ENCODE measurements around the gene HOXA2.

The HOXA2 gene

GRCh38 chr7:27102581-27103442, at the start of gene HOXA2:
Gene HOXA2, minus strand, starts transcription at chr7:27102683. Its CDS starts 183 bp downstream, at chr7:27102500.
- DNase-seq (ENCODE audit: low read depth in 2 of 2): no peak

- DNase-seq (ENCODE audit: low read depth in 2 of 2): no peak
Measured at GRCh38 chr7:27151341-27151930, 49.0 kb upstream of the HOXA2 start.

- peak; percentile 29 to 45 for DNase-seq (ENCODE audit: low read depth in 2 of 2)
Measured at GRCh38 chr7:27150568-27151340, 48.3 kb upstream of the HOXA2 start.

GRCh38 chr7:27149842-27150567, 47.5 kb upstream of the HOXA2 start:
- no peak for DNase-seq (ENCODE audit: low read depth in 2 of 2)

GRCh38 chr7:27148756-27149641, 46.5 kb upstream of the HOXA2 start:
- DNase-seq (ENCODE audit: low read depth in 2 of 2): no peak

GRCh38 chr7:27148031-27148755, 45.7 kb upstream of the HOXA2 start:
- no peak for DNase-seq (ENCODE audit: low read depth in 2 of 2)

- DNase-seq (ENCODE audit: low read depth in 2 of 2): no peak
Measured at GRCh38 chr7:27147199-27148030, 44.9 kb upstream of the HOXA2 start, which contains the start of gene HOXA6. Gene HOXA6, minus strand, starts transcription at chr7:27147774. Its CDS starts 25 bp downstream, at chr7:27147749.

GRCh38 chr7:27146491-27147198, 44.2 kb upstream of the HOXA2 start:
- DNase-seq (ENCODE audit: low read depth in 2 of 2): no peak

GRCh38 chr7:27145914-27146412, 43.5 kb upstream of the HOXA2 start:
- no peak for DNase-seq (ENCODE audit: low read depth in 2 of 2)

GRCh38 chr7:27145165-27145913, 42.9 kb upstream of the HOXA2 start:
- no peak for DNase-seq (ENCODE audit: low read depth in 2 of 2)

- no peak for DNase-seq (ENCODE audit: low read depth in 2 of 2)
Measured at GRCh38 chr7:27144781-27145164, 42.3 kb upstream of the HOXA2 start.

GRCh38 chr7:27143950-27144780, 41.7 kb upstream of the HOXA2 start:
- DNase-seq (ENCODE audit: low read depth in 2 of 2): no peak

GRCh38 chr7:27143023-27143949, 40.8 kb upstream of the HOXA2 start, which contains the start of gene HOXA5:
Gene HOXA5, minus strand, starts transcription at chr7:27143681. Its CDS starts 74 bp downstream, at chr7:27143607.
- no peak for DNase-seq (ENCODE audit: low read depth in 2 of 2)

- no peak for DNase-seq (ENCODE audit: low read depth in 2 of 2)
Measured at GRCh38 chr7:27142580-27143022, 40.1 kb upstream of the HOXA2 start.

- DNase-seq (ENCODE audit: low read depth in 2 of 2): no peak
Measured at GRCh38 chr7:27141923-27142579, 39.6 kb upstream of the HOXA2 start.
